Hair follicular keratinocyte (primary cell): ENCODE results near the gene MRGPRE. TPM values are rescaled to one million over a fixed set of nuclear protein-coding genes. Genes with fewer than 3 reads are reported as not detected.

Experiments used
- total RNA-seq: library from RNA; depleted of rRNA; stranded (reverse); fragments of >200 nt; gene quantifications from 2 replicates; pipeline ENCODE4 v1.2.3, GENCODE V29; 2015

Gene MRGPRE, protein sequence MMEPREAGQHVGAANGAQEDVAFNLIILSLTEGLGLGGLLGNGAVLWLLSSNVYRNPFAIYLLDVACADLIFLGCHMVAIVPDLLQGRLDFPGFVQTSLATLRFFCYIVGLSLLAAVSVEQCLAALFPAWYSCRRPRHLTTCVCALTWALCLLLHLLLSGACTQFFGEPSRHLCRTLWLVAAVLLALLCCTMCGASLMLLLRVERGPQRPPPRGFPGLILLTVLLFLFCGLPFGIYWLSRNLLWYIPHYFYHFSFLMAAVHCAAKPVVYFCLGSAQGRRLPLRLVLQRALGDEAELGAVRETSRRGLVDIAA
- total RNA-seq: not detected in 2 replicates

DNA sequence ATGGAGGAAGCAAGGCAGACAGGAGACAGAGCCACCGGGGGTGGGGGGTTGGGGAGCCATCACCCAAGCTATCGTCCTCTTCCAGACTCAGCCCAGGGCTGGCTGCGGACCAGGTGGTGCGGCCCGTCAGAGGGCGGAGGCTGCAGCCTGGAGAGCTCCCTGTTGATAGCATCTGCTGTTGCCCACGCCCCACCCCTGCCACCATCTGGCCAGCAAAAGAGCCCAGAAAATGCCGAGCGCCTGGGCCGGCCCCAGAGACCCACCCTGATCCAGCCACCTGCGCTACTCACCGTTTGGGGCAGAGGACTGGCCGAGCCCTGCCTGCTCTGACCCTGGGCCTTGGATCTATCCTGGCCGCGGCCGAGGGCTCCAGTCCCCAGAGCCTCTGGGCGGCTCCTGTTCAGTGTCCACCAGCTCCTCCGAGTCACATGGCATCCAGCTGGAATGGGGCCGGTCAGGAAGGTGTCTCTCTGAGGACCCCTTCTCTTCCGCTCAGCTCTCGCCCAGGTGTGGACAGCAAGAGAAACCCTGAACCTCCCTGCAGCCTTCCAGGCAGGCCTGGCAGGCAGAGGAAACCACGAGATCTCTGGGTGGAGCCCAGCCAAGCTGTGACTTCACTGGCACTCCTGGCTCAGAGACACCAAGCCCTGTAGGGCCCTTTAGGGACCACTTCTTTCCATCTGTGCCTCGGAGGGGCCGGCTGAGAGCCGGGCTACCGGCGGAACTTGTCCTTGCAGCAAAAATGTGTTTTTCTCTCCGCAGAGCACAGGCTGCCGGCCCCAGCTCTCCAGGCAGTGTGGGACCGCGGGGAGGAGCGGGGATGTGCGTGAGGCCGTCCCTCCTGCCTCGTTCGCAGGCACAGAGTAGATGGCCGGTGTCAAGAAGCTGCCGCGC, at the start of gene MRGPRE:
MRGPRE (minus strand) TSS at position 567 of the 894 bp plus-strand sequence. CDS start 3,618 bp downstream, outside the sequence.

DNA sequence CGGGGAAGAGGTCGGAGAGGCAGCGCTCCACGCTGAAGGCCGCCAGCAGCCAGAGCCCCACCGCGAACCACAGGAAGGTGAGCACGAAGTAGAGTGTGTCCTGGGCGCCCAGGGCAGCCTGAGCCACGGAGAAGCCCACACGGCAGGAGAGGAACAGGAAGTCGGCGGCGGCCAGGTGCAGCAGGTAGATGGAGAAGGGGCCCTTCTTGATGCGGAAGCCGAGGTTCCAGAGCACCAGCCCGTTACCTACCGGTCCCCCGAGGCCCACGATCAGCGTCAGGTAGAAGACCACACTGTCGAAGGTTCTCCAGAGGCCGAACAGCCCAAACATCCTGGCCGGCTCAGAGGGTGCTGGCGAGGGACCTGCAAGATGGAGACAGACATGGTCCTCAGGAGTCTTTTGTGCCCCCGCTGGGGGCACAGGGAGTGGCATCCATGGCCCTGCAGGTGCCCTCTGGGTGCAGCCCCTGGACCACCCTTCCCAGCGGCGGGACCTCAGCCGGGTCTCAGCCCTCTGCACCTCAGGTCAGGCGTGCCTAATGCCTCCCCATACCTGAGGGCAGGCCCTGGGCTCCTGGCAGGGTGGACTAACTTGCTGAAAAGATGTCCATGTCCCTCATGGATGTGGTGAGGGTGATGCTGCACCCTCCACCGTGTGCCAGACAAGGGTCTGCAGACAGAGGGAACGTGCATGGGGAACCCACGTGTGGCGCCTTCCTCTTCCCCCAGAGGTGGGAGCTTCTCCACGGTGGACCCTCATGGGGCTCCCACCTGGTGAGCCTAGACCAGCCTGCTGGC, 13.5 kb downstream of the MRGPRE start, which contains the start of gene MRGPRG:
MRGPRG (minus strand) TSS at position 331 of the 798 bp plus-strand sequence; CDS start at position 331, 0 bp downstream.

Other genes with a start within 250 kb of the MRGPRE start
- gene NAP1L4, start 240.1 kb downstream of the MRGPRE start, total RNA-seq: 103 and 105 TPM in 2 replicates
- 78.4 and 78.5 TPM in 2 replicates for gene CARS1, start 175.0 kb downstream of the MRGPRE start, total RNA-seq
- gene OSBPL5, start 67.1 kb downstream of the MRGPRE start, total RNA-seq: 8.5 and 20.1 TPM in 2 replicates
- not detected in 2 replicates for gene MRGPRG, start 13.6 kb downstream of the MRGPRE start, total RNA-seq
- 15.1 and 20.7 TPM in 2 replicates for gene ZNF195, start 146.7 kb upstream of the MRGPRE start, total RNA-seq